ENCODE measurements around the gene B3GALNT1.

Gene B3GALNT1

DNA sequence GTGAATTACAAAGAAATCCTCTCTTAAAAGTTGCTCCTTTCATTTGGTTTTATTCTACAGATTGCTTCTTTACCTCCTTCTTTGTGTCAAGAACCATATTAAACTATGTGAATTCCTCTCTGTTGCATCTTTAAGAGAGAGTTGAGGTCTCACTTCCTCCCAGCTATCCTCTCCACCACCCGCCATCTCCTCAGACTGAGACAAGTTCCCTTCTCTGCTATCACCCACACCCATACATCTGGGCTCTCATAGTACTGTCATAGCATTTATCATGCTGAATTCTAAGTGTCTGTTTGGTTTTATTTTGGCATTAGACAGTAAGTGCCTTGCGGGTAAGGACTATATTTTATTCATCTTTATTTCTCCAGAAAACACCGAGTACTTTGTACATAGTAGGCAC is 54.2 kb downstream of the B3GALNT1 start:
- Histone ChIP-seq H3K4me1 (ENCODE audit: insufficient read depth, poor library complexity, severe bottlenecking) (no peaks in the 10 kb centered on the region), H3K9me3 (ENCODE audit: severe bottlenecking) (no peaks in the 10 kb centered on the region), H3K36me3 (ENCODE audit: low read depth) (no peaks in the 10 kb centered on the region), H3K27ac (ENCODE audit: poor library complexity, severe bottlenecking) (no peak overlapping the region), H3K27me3 (ENCODE audit: insufficient read depth, poor library complexity, severe bottlenecking) (no peaks in the 10 kb centered on the region), H3K4me3 (ENCODE audit: severe bottlenecking) (no peak overlapping the region)
- TF ChIP-seq CTCF (IDR thresholded peaks at IDR 0.05; ENCODE audit: poor library complexity, severe bottlenecking) = no peak
- no peak for ATAC-seq (ENCODE audit: low read depth)
- no peak for DNase-seq (ENCODE audit: low spot score)

DNA sequence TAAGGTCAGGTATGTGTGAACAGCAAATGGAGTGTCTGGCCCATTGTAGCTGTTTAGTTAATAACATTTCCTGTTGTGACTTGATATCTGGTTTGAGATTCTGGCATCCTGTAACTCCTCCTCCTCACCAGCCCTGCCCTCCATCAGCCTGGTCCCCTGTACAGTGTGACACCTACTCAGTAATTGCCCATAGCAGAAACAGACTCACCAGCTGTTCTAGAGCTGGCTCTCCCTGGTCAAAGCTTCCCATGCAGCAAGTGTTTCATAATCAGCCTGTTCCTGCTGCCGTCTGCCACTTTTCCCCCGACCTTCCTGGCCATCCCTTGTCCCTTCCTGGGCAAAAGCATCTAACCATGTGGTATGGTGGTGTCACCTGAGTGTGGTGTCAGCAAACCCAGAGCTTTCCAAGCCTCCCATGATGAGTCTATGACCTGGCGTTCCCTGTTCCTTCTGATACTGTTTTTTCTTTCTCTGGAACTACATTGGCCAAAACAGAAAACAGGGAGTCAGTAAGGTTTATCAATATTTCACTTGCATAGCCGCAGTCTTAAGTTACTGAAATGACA is 55.4 kb downstream of the B3GALNT1 start:
- Histone ChIP-seq H3K9me3 (ENCODE audit: severe bottlenecking) (no peaks in the 10 kb centered on the region), H3K27ac (ENCODE audit: poor library complexity, severe bottlenecking) (no peak overlapping the region), H3K27me3 (ENCODE audit: insufficient read depth, poor library complexity, severe bottlenecking) (no peaks in the 10 kb centered on the region), H3K36me3 (ENCODE audit: low read depth) (no peaks in the 10 kb centered on the region), H3K4me1 (ENCODE audit: insufficient read depth, poor library complexity, severe bottlenecking) (no peaks in the 10 kb centered on the region), H3K4me3 (ENCODE audit: severe bottlenecking) (no peak overlapping the region)
- DNase-seq (ENCODE audit: low spot score) (no peak), ATAC-seq (ENCODE audit: low read depth) (no peak)
- no peak for TF ChIP-seq CTCF (IDR thresholded peaks at IDR 0.05; ENCODE audit: poor library complexity, severe bottlenecking)

DNA sequence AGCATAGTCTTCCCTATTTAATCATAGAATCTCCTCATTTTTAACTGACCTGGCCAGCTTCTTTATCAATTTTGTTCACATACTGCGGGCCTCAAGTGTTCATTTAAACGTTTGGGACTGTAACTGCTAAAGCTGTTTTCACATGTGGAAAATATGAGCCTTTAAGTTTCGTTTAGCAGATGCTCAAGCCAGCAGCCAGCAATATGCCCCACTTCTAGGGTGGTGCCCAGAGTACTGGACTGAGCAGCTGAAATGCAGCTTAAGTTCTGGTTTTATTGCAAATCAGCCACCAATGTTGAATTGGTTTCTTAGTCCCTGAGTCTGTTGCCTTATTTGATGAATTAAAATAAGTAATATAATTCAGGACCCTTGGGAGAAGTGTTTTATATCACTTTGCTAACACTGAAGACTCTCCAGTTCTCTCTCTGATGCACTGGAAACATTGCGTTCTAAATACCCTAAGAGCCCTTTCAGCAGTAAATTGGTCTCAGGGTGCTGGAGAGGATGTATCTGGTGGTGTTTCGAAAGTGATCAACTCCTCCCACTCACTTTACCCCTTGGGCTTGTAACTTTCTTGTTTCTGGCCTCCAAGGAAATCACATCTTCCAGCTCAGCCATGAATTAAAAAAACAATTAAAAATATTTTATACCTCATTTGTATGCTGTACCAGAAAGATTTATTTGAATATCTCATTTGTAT is 61.7 kb downstream of the B3GALNT1 start:
- no peaks in the 10 kb centered on the region for H3K9me3 ChIP-seq (ENCODE audit: severe bottlenecking)
- ATAC-seq (ENCODE audit: low read depth) (no peak), DNase-seq (ENCODE audit: low spot score) (no peak)

GRCh38 chr3:161042023-161042501 is 63.1 kb downstream of the B3GALNT1 start:
- H3K27ac ChIP-seq (ENCODE audit: poor library complexity, severe bottlenecking) = no peak overlapping the region
- no peak for TF ChIP-seq CTCF (IDR thresholded peaks at IDR 0.05; ENCODE audit: poor library complexity, severe bottlenecking)
- no peak for ATAC-seq (ENCODE audit: low read depth)
- no peak overlapping the region for H3K4me3 ChIP-seq (ENCODE audit: severe bottlenecking)
- DNase-seq (ENCODE audit: low spot score) = no peak
- no peaks in the 10 kb centered on the region for H3K9me3 ChIP-seq (ENCODE audit: severe bottlenecking)
- H3K4me1 ChIP-seq (ENCODE audit: insufficient read depth, poor library complexity, severe bottlenecking) = no peaks in the 10 kb centered on the region
- H3K27me3 ChIP-seq (ENCODE audit: insufficient read depth, poor library complexity, severe bottlenecking) = no peaks in the 10 kb centered on the region
- no peaks in the 10 kb centered on the region for H3K36me3 ChIP-seq (ENCODE audit: low read depth)

More for the DNA sequence above, 61.7 kb downstream of the B3GALNT1 start:
- no peaks in the 10 kb centered on the region for H3K4me1 ChIP-seq (ENCODE audit: insufficient read depth, poor library complexity, severe bottlenecking)
- H3K27ac ChIP-seq (ENCODE audit: poor library complexity, severe bottlenecking) = no peak overlapping the region
- TF ChIP-seq CTCF (IDR thresholded peaks at IDR 0.05; ENCODE audit: poor library complexity, severe bottlenecking) = no peak
- H3K36me3 ChIP-seq (ENCODE audit: low read depth) = no peaks in the 10 kb centered on the region
- H3K27me3 ChIP-seq (ENCODE audit: insufficient read depth, poor library complexity, severe bottlenecking) = no peaks in the 10 kb centered on the region
- no peak overlapping the region for H3K4me3 ChIP-seq (ENCODE audit: severe bottlenecking)

DNA sequence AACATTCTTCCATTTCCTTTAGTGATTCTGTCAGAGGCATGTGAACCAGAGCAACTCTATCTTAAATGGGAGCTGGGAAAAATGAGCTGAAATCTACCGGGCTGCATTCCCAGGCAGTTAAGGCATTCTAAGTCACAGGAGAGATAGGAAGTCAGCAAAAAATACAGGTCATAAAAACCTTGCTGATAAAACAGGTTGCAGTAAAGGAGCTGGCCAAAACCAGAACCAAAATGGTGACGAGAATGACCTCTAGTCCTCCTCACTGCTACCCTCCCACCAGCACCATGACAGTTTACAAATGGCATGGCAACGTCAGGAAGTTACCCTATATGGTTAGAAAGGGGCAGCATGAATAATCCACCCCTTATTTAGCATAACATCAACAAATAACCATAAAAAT is 66.4 kb downstream of the B3GALNT1 start:
- TF ChIP-seq CTCF (IDR thresholded peaks at IDR 0.05; ENCODE audit: poor library complexity, severe bottlenecking) = no peak
- ATAC-seq (ENCODE audit: low read depth) = no peak
- DNase-seq (ENCODE audit: low spot score) = no peak
- Histone ChIP-seq H3K36me3 (ENCODE audit: low read depth) (no peaks in the 10 kb centered on the region), H3K4me1 (ENCODE audit: insufficient read depth, poor library complexity, severe bottlenecking) (no peaks in the 10 kb centered on the region), H3K9me3 (ENCODE audit: severe bottlenecking) (no peaks in the 10 kb centered on the region), H3K27me3 (ENCODE audit: insufficient read depth, poor library complexity, severe bottlenecking) (no peaks in the 10 kb centered on the region), H3K4me3 (ENCODE audit: severe bottlenecking) (no peak overlapping the region), H3K27ac (ENCODE audit: poor library complexity, severe bottlenecking) (no peak overlapping the region)

Measured in RWPE2 (cell line).